ENCODE results near the gene CDKN1C.

DNA sequence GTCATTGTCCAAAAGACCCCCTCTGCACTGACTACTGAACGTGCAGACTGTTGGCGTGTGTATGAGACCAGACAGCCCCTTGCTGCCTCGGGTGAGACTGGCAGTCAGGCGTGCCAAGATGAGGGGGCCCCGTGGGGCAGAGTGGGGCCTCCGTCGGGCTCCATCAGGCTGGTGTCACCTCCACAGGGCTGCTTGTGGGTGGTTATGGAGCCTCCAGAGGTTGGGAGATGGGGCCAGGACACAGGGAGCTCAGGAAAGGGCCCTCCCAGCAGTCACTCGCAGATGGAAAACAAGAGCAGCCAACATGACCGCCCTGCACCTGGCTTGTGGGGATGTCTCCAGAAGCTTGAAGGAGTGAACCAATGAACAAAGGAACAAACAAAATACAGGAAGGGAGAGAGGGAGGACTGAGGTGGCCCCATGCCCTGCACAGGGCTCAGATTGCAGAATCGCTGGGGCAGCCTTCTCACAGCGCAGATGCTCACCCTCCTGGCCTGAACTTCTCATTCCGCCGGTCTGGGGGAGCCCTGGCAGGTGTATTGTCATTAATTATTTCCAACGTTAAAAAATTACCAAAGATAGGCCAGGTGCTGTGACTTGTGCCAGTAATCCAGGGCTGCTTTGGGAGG lies 49.1 kb upstream of the CDKN1C start:
- TF ChIP-seq, protein P1, sequence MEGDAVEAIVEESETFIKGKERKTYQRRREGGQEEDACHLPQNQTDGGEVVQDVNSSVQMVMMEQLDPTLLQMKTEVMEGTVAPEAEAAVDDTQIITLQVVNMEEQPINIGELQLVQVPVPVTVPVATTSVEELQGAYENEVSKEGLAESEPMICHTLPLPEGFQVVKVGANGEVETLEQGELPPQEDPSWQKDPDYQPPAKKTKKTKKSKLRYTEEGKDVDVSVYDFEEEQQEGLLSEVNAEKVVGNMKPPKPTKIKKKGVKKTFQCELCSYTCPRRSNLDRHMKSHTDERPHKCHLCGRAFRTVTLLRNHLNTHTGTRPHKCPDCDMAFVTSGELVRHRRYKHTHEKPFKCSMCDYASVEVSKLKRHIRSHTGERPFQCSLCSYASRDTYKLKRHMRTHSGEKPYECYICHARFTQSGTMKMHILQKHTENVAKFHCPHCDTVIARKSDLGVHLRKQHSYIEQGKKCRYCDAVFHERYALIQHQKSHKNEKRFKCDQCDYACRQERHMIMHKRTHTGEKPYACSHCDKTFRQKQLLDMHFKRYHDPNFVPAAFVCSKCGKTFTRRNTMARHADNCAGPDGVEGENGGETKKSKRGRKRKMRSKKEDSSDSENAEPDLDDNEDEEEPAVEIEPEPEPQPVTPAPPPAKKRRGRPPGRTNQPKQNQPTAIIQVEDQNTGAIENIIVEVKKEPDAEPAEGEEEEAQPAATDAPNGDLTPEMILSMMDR (IDR thresholded peaks at IDR 0.05; ENCODE audit: insufficient read depth, low read length, poor library complexity, severe bottlenecking): no peak
- TF ChIP-seq EZH2phosphoT487 (conservative IDR thresholded peaks at IDR 0.05; ENCODE audit: low read length): no peak
